H1 (cell line): ENCODE results near the gene COL16A1. TPM values are rescaled to one million over a fixed set of nuclear protein-coding genes. Genes with fewer than 3 reads are reported as not detected.
A peak's percentile ranks its signal among the peaks of the same experiment; 100 is the strongest.

Experiments
- CTCF ChIA-PET: fragments of 300-600 bp; sonication (Branson Sonifier 250); formaldehyde crosslinking; loops from one replicate; lab custom pipeline; 2021; ENCODE audit not compliant: partially characterized antibody; lab: Charles Lee
- POLR2A ChIA-PET: fragments of 300-600 bp; sonication (Branson Sonifier 250); formaldehyde crosslinking; loops from one replicate; lab custom pipeline; 2021; ENCODE audit warnings: inconsistent platforms; ENCODE audit not compliant: partially characterized antibody; lab: Charles Lee
- DNase-seq, 2 experiments: peaks; one replicate each; pipeline versions ENCODE4 v3.0.0 to v3.0.0-alpha.2; 2010 to 2022; ENCODE audit warnings: low spot score in 2 of 2, low read depth in 1 of 2, mixed read lengths in 1 of 2
- FAIRE-seq: peaks from 2 replicates; lab custom pipeline; 2011; peaks lifted over from hg19 to GRCh38; lab: Jason Lieb, UNC
- H2AFZ ChIP-seq: 2 replicates; pipeline ENCODE4 v1.8.1; 2012; ENCODE audit warnings: low read length, inconsistent platforms
- H2AK5ac ChIP-seq: 2 replicates; pipeline ENCODE4 v1.6.1; 2013; ENCODE audit warnings: low read depth, low read length
- H2BK120ac ChIP-seq: replicated peaks from 2 replicates; pipeline ENCODE3; 2013; ENCODE audit warnings: low read depth, low read length, inconsistent platforms
- H2BK12ac ChIP-seq: 2 replicates; pipeline ENCODE4 v1.6.1; 2013; ENCODE audit warnings: low read depth, low read length
- H2BK15ac ChIP-seq: 2 replicates; pipeline ENCODE4 v1.6.1; 2013; ENCODE audit warnings: low read length
- H2BK20ac ChIP-seq: 2 replicates; pipeline ENCODE4 v1.6.1; 2013; ENCODE audit warnings: low read length
- H2BK5ac ChIP-seq: 2 replicates; pipeline ENCODE4 v1.6.1; 2013; ENCODE audit warnings: low read depth, low read length
- H3K14ac ChIP-seq: 2 replicates; pipeline ENCODE4 v1.6.1; 2013; ENCODE audit warnings: inconsistent platforms; ENCODE audit not compliant: insufficient read length
- H3K18ac ChIP-seq: 2 replicates; pipeline ENCODE4 v1.6.1; 2013; ENCODE audit warnings: low read length; ENCODE audit errors: extremely low read depth
- H3K23ac ChIP-seq: 2 replicates; pipeline ENCODE4 v1.6.1; 2013; ENCODE audit warnings: inconsistent platforms; ENCODE audit not compliant: insufficient read length
- H3K23me2 ChIP-seq: 2 replicates; pipeline ENCODE4 v1.6.1; 2013; ENCODE audit warnings: low read depth, low read length
- H3K27ac ChIP-seq: 2 replicates; pipeline ENCODE4 v1.6.1; 2011; ENCODE audit warnings: low read depth, low read length, inconsistent platforms
- H3K27me3 ChIP-seq, 4 experiments: replicated peaks in 1 of 4; 1 replicate in 1 of 4; 2 replicates in 3 of 4; pipeline versions ENCODE4 v1.6.1 to v1.8.1; 2011 to 2013; ENCODE audit warnings: low read length in 3 of 4, mild to moderate bottlenecking in 3 of 4, inconsistent platforms in 2 of 4, mixed read lengths in 2 of 4, moderate library complexity in 1 of 4; ENCODE audit not compliant: control insufficient read depth in 3 of 4, insufficient read depth in 3 of 4; ENCODE audit errors: extremely low read depth in 1 of 4
- H3K36me3 ChIP-seq, 4 experiments: 2 replicates each; pipeline versions ENCODE4 v1.6.1 to v1.8.1; 2011 to 2013; ENCODE audit warnings: mild to moderate bottlenecking in 4 of 4, low read length in 3 of 4, moderate library complexity in 2 of 4, control low read depth in 1 of 4, inconsistent platforms in 1 of 4; ENCODE audit not compliant: insufficient read depth in 4 of 4, control insufficient read depth in 2 of 4
- H3K4ac ChIP-seq: replicated peaks from 2 replicates; pipeline ENCODE3; 2013; ENCODE audit warnings: low read length, low read depth, mixed read lengths, inconsistent platforms; ENCODE audit not compliant: insufficient read length
- H3K4me1 ChIP-seq, 4 experiments: replicated peaks in 1 of 4; 1 replicate in 1 of 4; 2 replicates in 3 of 4; pipeline versions ENCODE4 v1.6.1 to v1.8.1; 2011 to 2013; ENCODE audit warnings: low read length in 3 of 4, inconsistent platforms in 2 of 4, mixed read lengths in 1 of 4; ENCODE audit not compliant: insufficient read depth in 4 of 4, control insufficient read depth in 3 of 4
- H3K4me2 ChIP-seq, 2 experiments: 2 replicates each; pipeline versions ENCODE4 v1.6.1 to v1.8.1; 2011 to 2013; ENCODE audit warnings: low read depth in 2 of 2, low read length in 2 of 2, control low read depth in 1 of 2, inconsistent platforms in 1 of 2, mild to moderate bottlenecking in 1 of 2; ENCODE audit not compliant: insufficient read depth in 1 of 2
- H3K4me3 ChIP-seq, 4 experiments: fragments of 200-600, 300-600 bp in 1 of 4; sonication (generic), shearing (Covaris generic), sonication (Bioruptor Twin) in 1 of 4; 2 replicates each; pipeline versions ENCODE4 v1.5.1 to v1.8.1; 2011 to 2016; ENCODE audit warnings: low read length in 4 of 4, low read depth in 3 of 4, control low read depth in 2 of 4, inconsistent platforms in 2 of 4, mild to moderate bottlenecking in 2 of 4, mixed read lengths in 1 of 4, moderate library complexity in 1 of 4; ENCODE audit not compliant: insufficient read depth in 2 of 4; ENCODE audit errors: extremely low read depth in 1 of 4
- H3K56ac ChIP-seq: replicated peaks from 2 replicates; pipeline ENCODE3; 2013; ENCODE audit warnings: low read depth, mild to moderate bottlenecking, mixed read lengths, low read length, inconsistent platforms; ENCODE audit not compliant: insufficient read length
- H3K79me1 ChIP-seq: 2 replicates; pipeline ENCODE4 v1.6.1; 2013; ENCODE audit warnings: low read depth, low read length, control low read depth
- H3K79me2 ChIP-seq, 2 experiments: 2 replicates each; pipeline versions ENCODE4 v1.6.1 to v1.8.1; 2012 to 2013; ENCODE audit warnings: low read length in 2 of 2, mild to moderate bottlenecking in 2 of 2, inconsistent platforms in 1 of 2; ENCODE audit not compliant: insufficient read depth in 2 of 2, control insufficient read depth in 1 of 2
- H3K9ac ChIP-seq, 4 experiments: replicated peaks in 1 of 4; 1 replicate in 1 of 4; 2 replicates in 3 of 4; pipeline versions ENCODE4 v1.6.1 to v1.8.1; 2011 to 2013; ENCODE audit warnings: low read depth in 3 of 4, low read length in 3 of 4, control low read depth in 2 of 4, mild to moderate bottlenecking in 2 of 4, moderate library complexity in 2 of 4, inconsistent platforms in 1 of 4; ENCODE audit errors: extremely low read depth in 1 of 4
- H3K9me3 ChIP-seq, 2 experiments: 2 replicates each; pipeline versions ENCODE4 v1.6.1 to v1.8.1; 2012 to 2013; ENCODE audit warnings: mild to moderate bottlenecking in 2 of 2, moderate library complexity in 2 of 2, control low read depth in 1 of 2, inconsistent platforms in 1 of 2, low read depth in 1 of 2, low read length in 1 of 2, mixed read lengths in 1 of 2; ENCODE audit not compliant: insufficient read depth in 2 of 2
- H4K20me1 ChIP-seq, 2 experiments: replicated peaks in 1 of 2; 2 replicates each; pipeline versions ENCODE3 to v1.8.1; 2011 to 2013; ENCODE audit warnings: inconsistent platforms in 2 of 2, low read length in 2 of 2, mild to moderate bottlenecking in 1 of 2; ENCODE audit not compliant: insufficient read depth in 2 of 2, control insufficient read depth in 1 of 2
- H4K5ac ChIP-seq: 2 replicates; pipeline ENCODE4 v1.6.1; 2013; ENCODE audit warnings: low read length, low read depth, mixed read lengths, inconsistent platforms; ENCODE audit not compliant: insufficient read length
- H4K8ac ChIP-seq: 2 replicates; pipeline ENCODE4 v1.8.0; 2013; ENCODE audit warnings: mild to moderate bottlenecking, moderate library complexity, low read length, inconsistent platforms; ENCODE audit not compliant: insufficient read depth; ENCODE audit errors: extremely low read depth
- H4K91ac ChIP-seq: replicated peaks from 2 replicates; pipeline ENCODE3; 2013; ENCODE audit warnings: low read length, mixed read lengths, inconsistent platforms; ENCODE audit not compliant: insufficient read length
- ASH2L ChIP-seq: fragments of 200-600, 300-600 bp; sonication (generic); IDR thresholded peaks from one replicate; pipeline ENCODE4 v1.7.1; 2017; ENCODE audit warnings: low read length
- BCL11A ChIP-seq, 2 experiments: IDR thresholded peaks; one replicate each; pipeline ENCODE4 v1.6.1; 2011; ENCODE audit warnings: low read depth in 2 of 2, low read length in 2 of 2, mild to moderate bottlenecking in 2 of 2
- CHD2 ChIP-seq: IDR thresholded peaks from 2 replicates; pipeline ENCODE4 v1.6.1; 2012; ENCODE audit warnings: low read length, improper control_type of control experiment
- NRF1 ChIP-seq: IDR thresholded peaks from 2 replicates; pipeline ENCODE4 v1.6.1; 2011; ENCODE audit warnings: mild to moderate bottlenecking, low read depth, low read length, improper control_type of control experiment
- RAD21 ChIP-seq, 2 experiments: IDR thresholded peaks in 1 of 2; conservative IDR thresholded peaks in 1 of 2; 2 replicates each; pipeline ENCODE4 v1.6.1; 2011; ENCODE audit warnings: low read depth in 2 of 2, low read length in 2 of 2, improper control_type of control experiment in 1 of 2, inconsistent platforms in 1 of 2, mild to moderate bottlenecking in 1 of 2, moderate library complexity in 1 of 2
- SUZ12 ChIP-seq: fragments of 200-600 bp; sonication (generic); IDR thresholded peaks from 2 replicates; pipeline ENCODE4 v1.6.1; 2012; ENCODE audit warnings: mild to moderate bottlenecking, inconsistent platforms, low read length, moderate library complexity, mixed read lengths
- TAF1 ChIP-seq: IDR thresholded peaks from 2 replicates; pipeline ENCODE4 v1.6.1; 2011; ENCODE audit warnings: mild to moderate bottlenecking, low read depth, low read length
- YY1 ChIP-seq: IDR thresholded peaks from 2 replicates; pipeline ENCODE4 v1.6.1; 2011; ENCODE audit warnings: low read depth, mild to moderate bottlenecking, low read length
- WGBS, 2 experiments: shearing (Covaris generic) in 1 of 2; methylation state at CpG; one replicate each; pipeline versions ENCODE4 v1.1.6 to v1.1.7; 2013 to 2015; ENCODE audit warnings: low lambda C conversion rate in 2 of 2, mixed read lengths in 2 of 2, inconsistent platforms in 1 of 2, low coverage in 1 of 2, missing lambda C conversion rate in 1 of 2; ENCODE audit not compliant: insufficient replicate concordance in 2 of 2, insufficient coverage in 1 of 2, insufficient read length in 1 of 2; ENCODE audit errors: extremely low coverage in 1 of 2, missing lambda C conversion rate in 1 of 2; 5-methylcytosine and 5-hydroxymethylcytosine counted together
- polyA plus RNA-seq, 7 experiments: library from polyadenylated mRNA; depleted of rRNA in 3 of 7; stranded (reverse) in 5 of 7; unstranded in 2 of 7; fragments of >200 nt in 5 of 7; fragments of 200-250 nt in 2 of 7; gene quantifications; 1 replicate in 5 of 7; 2 replicates in 1 of 7; 4 replicates in 1 of 7; pipeline versions ENCODE4 v1.2.1 to v1.2.3, GENCODE V29; 2011 to 2013; ENCODE audit warnings: missing spikeins in 2 of 7, mixed read lengths in 2 of 7
- total RNA-seq: library from RNA; stranded (reverse); fragmentation: NEBNext Ultra II Directional; extraction: Animal tissue kit (Norgen Biotek cat#: 25700); gene quantifications from 2 replicates; pipeline ENCODE4 v1.2.1, GENCODE V29; 2021
- TF ChIP-seq, protein P1 (sequence below): IDR thresholded peaks from 2 replicates; pipeline ENCODE4 v1.6.1; 2012; ENCODE audit warnings: inconsistent platforms
- TF ChIP-seq, protein P2 (sequence below): IDR thresholded peaks from 2 replicates; pipeline ENCODE4 v1.6.1; 2012; ENCODE audit warnings: low read length, inconsistent platforms

COL16A1 gene
- total and polyA plus RNA-seq, 2 of the 8 experiments (the other 6 are each of a cell fraction or from before 2014, with no cell fraction given), result 2.0 to 10.5 TPM

DNA sequence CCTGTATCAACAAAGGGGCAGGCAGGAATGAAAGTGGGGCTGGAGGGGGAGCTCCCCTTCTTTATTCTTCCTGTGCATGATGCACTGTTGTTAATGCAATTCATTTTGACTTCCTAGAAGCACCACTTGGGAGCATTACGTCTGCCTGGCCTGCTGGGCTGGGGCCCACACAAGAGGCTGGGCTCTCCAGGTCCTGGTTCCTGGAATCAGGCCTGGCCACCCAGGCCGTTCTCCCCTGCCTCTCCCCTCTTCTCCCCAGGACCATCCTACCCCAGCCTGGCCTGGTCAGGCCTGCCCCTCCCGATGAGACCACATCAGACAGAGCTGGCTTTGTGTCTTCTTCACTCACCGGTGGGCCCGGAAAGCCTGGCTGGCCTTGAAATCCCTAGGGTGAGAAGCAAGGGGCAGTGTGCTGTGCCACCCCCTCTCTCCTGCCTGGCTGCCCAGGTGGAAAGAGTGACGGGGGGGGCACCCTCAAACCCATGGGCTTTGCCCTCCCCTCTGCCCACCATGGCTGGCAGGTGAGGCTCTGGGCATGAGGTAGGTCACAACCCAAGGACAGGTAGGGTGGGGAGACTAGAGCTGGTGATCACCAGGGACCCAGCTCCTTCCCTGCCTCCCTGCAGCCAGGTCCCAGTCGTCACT is 38.5 kb downstream of the COL16A1 start:
- no peak overlapping the region for H2BK5ac ChIP-seq
- H3K27me3 ChIP-seq, result no peaks in the 10 kb centered on the region
- no peak overlapping the region for H3K9ac ChIP-seq
- 80% methylated on average over 7 of the region's 7 CpGs; no CpG with 5 or more reads in 1 of the 2 experiments for WGBS, 2 experiments
- CTCF ChIA-PET, result interaction anchor here (0.9 to 19.3 kb wide), 19 partner anchors 12 to 299 kb away, joined by 3 to 370 read pairs (median 11); partner anchors contain the start of gene COL16A1
- no peaks in the 10 kb centered on the region for H4K20me1 ChIP-seq
- no peaks in the 10 kb centered on the region for H3K79me1 ChIP-seq
- no peak for DNase-seq
- H3K23ac ChIP-seq, result no peak overlapping the region
- H4K91ac ChIP-seq, result no peak overlapping the region
- H2BK20ac ChIP-seq, result no peak overlapping the region
- no peaks in the 10 kb centered on the region for H3K23me2 ChIP-seq
- H3K4ac ChIP-seq, result no peak overlapping the region
- H3K79me2 ChIP-seq, result no peaks in the 10 kb centered on the region
- H3K4me3 ChIP-seq, result no peak overlapping the region
- H2BK12ac ChIP-seq, result 0 out of 2 replicates have a peak overlapping the region, but pooled peaks have one; percentile 50
- H3K4me1 ChIP-seq, result peaks cover 0 to 12% (median 6%) of the 10 kb centered on the region in 4 experiments; a peak in 5 of 7 replicates
- H3K36me3 ChIP-seq, result no peaks in the 10 kb centered on the region
- H3K14ac ChIP-seq, result no peak overlapping the region
- H3K56ac ChIP-seq, result no peak overlapping the region
- no peak overlapping the region for H3K4me2 ChIP-seq
- no peak overlapping the region for H2AK5ac ChIP-seq
- no peak overlapping the region for H4K5ac ChIP-seq
- 0 out of 2 replicates have a peak overlapping the region, but pooled peaks have one; percentile 61 for H2BK15ac ChIP-seq
- H3K27ac ChIP-seq, result no peak overlapping the region
- no peak overlapping the region for H2AFZ ChIP-seq
- FAIRE-seq, result no peak
- no peak overlapping the region for H3K18ac ChIP-seq
- H4K8ac ChIP-seq, result no peak overlapping the region
- no peaks in the 10 kb centered on the region for H3K9me3 ChIP-seq
- POLR2A ChIA-PET, result interaction anchor here (0.6 to 1.9 kb wide), 5 partner anchors 17 to 95 kb away, joined by 3 to 6 read pairs (median 3); no protein-coding TSS in a partner anchor
- no peak overlapping the region for H2BK120ac ChIP-seq
- TF ChIP-seq SUZ12, result no peak
- TF ChIP-seq NRF1, result no peak
- no peak for TF ChIP-seq TAF1
- no peak for TF ChIP-seq BCL11A (IDR thresholded peaks at IDR 0.05; ENCODE audit: low read depth in 2 of 2, low read length in 2 of 2)
- TF ChIP-seq, protein P1, sequence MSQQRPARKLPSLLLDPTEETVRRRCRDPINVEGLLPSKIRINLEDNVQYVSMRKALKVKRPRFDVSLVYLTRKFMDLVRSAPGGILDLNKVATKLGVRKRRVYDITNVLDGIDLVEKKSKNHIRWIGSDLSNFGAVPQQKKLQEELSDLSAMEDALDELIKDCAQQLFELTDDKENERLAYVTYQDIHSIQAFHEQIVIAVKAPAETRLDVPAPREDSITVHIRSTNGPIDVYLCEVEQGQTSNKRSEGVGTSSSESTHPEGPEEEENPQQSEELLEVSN, result no peak
- no peak for TF ChIP-seq RAD21 (IDR thresholded peaks at IDR 0.05 in 1 of 2, conservative IDR thresholded peaks at IDR 0.05 in 1 of 2; ENCODE audit: low read depth in 2 of 2, low read length in 2 of 2)
- TF ChIP-seq YY1, result no peak
- no peak for TF ChIP-seq CHD2
- TF ChIP-seq, protein P2, sequence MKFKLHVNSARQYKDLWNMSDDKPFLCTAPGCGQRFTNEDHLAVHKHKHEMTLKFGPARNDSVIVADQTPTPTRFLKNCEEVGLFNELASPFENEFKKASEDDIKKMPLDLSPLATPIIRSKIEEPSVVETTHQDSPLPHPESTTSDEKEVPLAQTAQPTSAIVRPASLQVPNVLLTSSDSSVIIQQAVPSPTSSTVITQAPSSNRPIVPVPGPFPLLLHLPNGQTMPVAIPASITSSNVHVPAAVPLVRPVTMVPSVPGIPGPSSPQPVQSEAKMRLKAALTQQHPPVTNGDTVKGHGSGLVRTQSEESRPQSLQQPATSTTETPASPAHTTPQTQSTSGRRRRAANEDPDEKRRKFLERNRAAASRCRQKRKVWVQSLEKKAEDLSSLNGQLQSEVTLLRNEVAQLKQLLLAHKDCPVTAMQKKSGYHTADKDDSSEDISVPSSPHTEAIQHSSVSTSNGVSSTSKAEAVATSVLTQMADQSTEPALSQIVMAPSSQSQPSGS, result no peak
- no peak for TF ChIP-seq ASH2L
